H1 (cell line): ENCODE measurements around the gene PLXDC2. TPM values are rescaled to one million over a fixed set of nuclear protein-coding genes. Genes with fewer than 3 reads are reported as not detected.

ENCODE experiments used
- CTCF ChIA-PET: fragments of 300-600 bp; sonication (Branson Sonifier 250); formaldehyde crosslinking; loops from one replicate; lab custom pipeline; 2021; ENCODE audit not compliant: partially characterized antibody; lab: Charles Lee
- POLR2A ChIA-PET: fragments of 300-600 bp; sonication (Branson Sonifier 250); formaldehyde crosslinking; loops from one replicate; lab custom pipeline; 2021; ENCODE audit warnings: inconsistent platforms; ENCODE audit not compliant: partially characterized antibody; lab: Charles Lee
- DNase-seq, 2 experiments: peaks; one replicate each; pipeline versions ENCODE4 v3.0.0 to v3.0.0-alpha.2; 2010 to 2022; ENCODE audit warnings: low spot score in 2 of 2, low read depth in 1 of 2, mixed read lengths in 1 of 2
- FAIRE-seq: peaks from 2 replicates; lab custom pipeline; 2011; peaks lifted over from hg19 to GRCh38; lab: Jason Lieb, UNC
- H2AFZ ChIP-seq: 2 replicates; pipeline ENCODE4 v1.8.1; 2012; ENCODE audit warnings: low read length, inconsistent platforms
- H2AK5ac ChIP-seq: 2 replicates; pipeline ENCODE4 v1.6.1; 2013; ENCODE audit warnings: low read depth, low read length
- H2BK120ac ChIP-seq: replicated peaks from 2 replicates; pipeline ENCODE3; 2013; ENCODE audit warnings: low read depth, low read length, inconsistent platforms
- H2BK12ac ChIP-seq: 2 replicates; pipeline ENCODE4 v1.6.1; 2013; ENCODE audit warnings: low read depth, low read length
- H2BK15ac ChIP-seq: 2 replicates; pipeline ENCODE4 v1.6.1; 2013; ENCODE audit warnings: low read length
- H2BK20ac ChIP-seq: 2 replicates; pipeline ENCODE4 v1.6.1; 2013; ENCODE audit warnings: low read length
- H2BK5ac ChIP-seq: 2 replicates; pipeline ENCODE4 v1.6.1; 2013; ENCODE audit warnings: low read depth, low read length
- H3K14ac ChIP-seq: 2 replicates; pipeline ENCODE4 v1.6.1; 2013; ENCODE audit warnings: inconsistent platforms; ENCODE audit not compliant: insufficient read length
- H3K18ac ChIP-seq: 2 replicates; pipeline ENCODE4 v1.6.1; 2013; ENCODE audit warnings: low read length; ENCODE audit errors: extremely low read depth
- H3K23ac ChIP-seq: 2 replicates; pipeline ENCODE4 v1.6.1; 2013; ENCODE audit warnings: inconsistent platforms; ENCODE audit not compliant: insufficient read length
- H3K23me2 ChIP-seq: 2 replicates; pipeline ENCODE4 v1.6.1; 2013; ENCODE audit warnings: low read depth, low read length
- H3K27ac ChIP-seq: 2 replicates; pipeline ENCODE4 v1.6.1; 2011; ENCODE audit warnings: low read depth, low read length, inconsistent platforms
- H3K27me3 ChIP-seq, 4 experiments: replicated peaks in 1 of 4; 1 replicate in 1 of 4; 2 replicates in 3 of 4; pipeline versions ENCODE4 v1.6.1 to v1.8.1; 2011 to 2013; ENCODE audit warnings: low read length in 3 of 4, mild to moderate bottlenecking in 3 of 4, inconsistent platforms in 2 of 4, mixed read lengths in 2 of 4, moderate library complexity in 1 of 4; ENCODE audit not compliant: control insufficient read depth in 3 of 4, insufficient read depth in 3 of 4; ENCODE audit errors: extremely low read depth in 1 of 4
- H3K36me3 ChIP-seq, 4 experiments: 2 replicates each; pipeline versions ENCODE4 v1.6.1 to v1.8.1; 2011 to 2013; ENCODE audit warnings: mild to moderate bottlenecking in 4 of 4, low read length in 3 of 4, moderate library complexity in 2 of 4, control low read depth in 1 of 4, inconsistent platforms in 1 of 4; ENCODE audit not compliant: insufficient read depth in 4 of 4, control insufficient read depth in 2 of 4
- H3K4ac ChIP-seq: replicated peaks from 2 replicates; pipeline ENCODE3; 2013; ENCODE audit warnings: low read length, low read depth, mixed read lengths, inconsistent platforms; ENCODE audit not compliant: insufficient read length
- H3K4me1 ChIP-seq, 4 experiments: replicated peaks in 1 of 4; 1 replicate in 1 of 4; 2 replicates in 3 of 4; pipeline versions ENCODE4 v1.6.1 to v1.8.1; 2011 to 2013; ENCODE audit warnings: low read length in 3 of 4, inconsistent platforms in 2 of 4, mixed read lengths in 1 of 4; ENCODE audit not compliant: insufficient read depth in 4 of 4, control insufficient read depth in 3 of 4
- H3K4me2 ChIP-seq, 2 experiments: 2 replicates each; pipeline versions ENCODE4 v1.6.1 to v1.8.1; 2011 to 2013; ENCODE audit warnings: low read depth in 2 of 2, low read length in 2 of 2, control low read depth in 1 of 2, inconsistent platforms in 1 of 2, mild to moderate bottlenecking in 1 of 2; ENCODE audit not compliant: insufficient read depth in 1 of 2
- H3K4me3 ChIP-seq, 4 experiments: fragments of 200-600, 300-600 bp in 1 of 4; sonication (generic), shearing (Covaris generic), sonication (Bioruptor Twin) in 1 of 4; 2 replicates each; pipeline versions ENCODE4 v1.5.1 to v1.8.1; 2011 to 2016; ENCODE audit warnings: low read length in 4 of 4, low read depth in 3 of 4, control low read depth in 2 of 4, inconsistent platforms in 2 of 4, mild to moderate bottlenecking in 2 of 4, mixed read lengths in 1 of 4, moderate library complexity in 1 of 4; ENCODE audit not compliant: insufficient read depth in 2 of 4; ENCODE audit errors: extremely low read depth in 1 of 4
- H3K56ac ChIP-seq: replicated peaks from 2 replicates; pipeline ENCODE3; 2013; ENCODE audit warnings: low read depth, mild to moderate bottlenecking, mixed read lengths, low read length, inconsistent platforms; ENCODE audit not compliant: insufficient read length
- H3K79me1 ChIP-seq: 2 replicates; pipeline ENCODE4 v1.6.1; 2013; ENCODE audit warnings: low read depth, low read length, control low read depth
- H3K79me2 ChIP-seq, 2 experiments: 2 replicates each; pipeline versions ENCODE4 v1.6.1 to v1.8.1; 2012 to 2013; ENCODE audit warnings: low read length in 2 of 2, mild to moderate bottlenecking in 2 of 2, inconsistent platforms in 1 of 2; ENCODE audit not compliant: insufficient read depth in 2 of 2, control insufficient read depth in 1 of 2
- H3K9ac ChIP-seq, 4 experiments: replicated peaks in 1 of 4; 1 replicate in 1 of 4; 2 replicates in 3 of 4; pipeline versions ENCODE4 v1.6.1 to v1.8.1; 2011 to 2013; ENCODE audit warnings: low read depth in 3 of 4, low read length in 3 of 4, control low read depth in 2 of 4, mild to moderate bottlenecking in 2 of 4, moderate library complexity in 2 of 4, inconsistent platforms in 1 of 4; ENCODE audit errors: extremely low read depth in 1 of 4
- H3K9me3 ChIP-seq, 2 experiments: 2 replicates each; pipeline versions ENCODE4 v1.6.1 to v1.8.1; 2012 to 2013; ENCODE audit warnings: mild to moderate bottlenecking in 2 of 2, moderate library complexity in 2 of 2, control low read depth in 1 of 2, inconsistent platforms in 1 of 2, low read depth in 1 of 2, low read length in 1 of 2, mixed read lengths in 1 of 2; ENCODE audit not compliant: insufficient read depth in 2 of 2
- H4K20me1 ChIP-seq, 2 experiments: replicated peaks in 1 of 2; 2 replicates each; pipeline versions ENCODE3 to v1.8.1; 2011 to 2013; ENCODE audit warnings: inconsistent platforms in 2 of 2, low read length in 2 of 2, mild to moderate bottlenecking in 1 of 2; ENCODE audit not compliant: insufficient read depth in 2 of 2, control insufficient read depth in 1 of 2
- H4K5ac ChIP-seq: 2 replicates; pipeline ENCODE4 v1.6.1; 2013; ENCODE audit warnings: low read length, low read depth, mixed read lengths, inconsistent platforms; ENCODE audit not compliant: insufficient read length
- H4K8ac ChIP-seq: 2 replicates; pipeline ENCODE4 v1.8.0; 2013; ENCODE audit warnings: mild to moderate bottlenecking, moderate library complexity, low read length, inconsistent platforms; ENCODE audit not compliant: insufficient read depth; ENCODE audit errors: extremely low read depth
- H4K91ac ChIP-seq: replicated peaks from 2 replicates; pipeline ENCODE3; 2013; ENCODE audit warnings: low read length, mixed read lengths, inconsistent platforms; ENCODE audit not compliant: insufficient read length
- CBX8 ChIP-seq: fragments of 300-800, 300-1000 bp; sonication (generic); IDR thresholded peaks from 2 replicates; pipeline ENCODE4 v1.7.1; 2016; ENCODE audit warnings: low read depth, low read length, borderline replicate concordance
- CEBPB ChIP-seq: IDR thresholded peaks from 2 replicates; pipeline ENCODE4 v1.6.1; 2012; ENCODE audit warnings: low read depth, low read length
- JUN ChIP-seq: IDR thresholded peaks from 2 replicates; pipeline ENCODE4 v1.6.1; 2011; ENCODE audit warnings: low read depth, mild to moderate bottlenecking, improper control_type of control experiment, low read length
- RAD21 ChIP-seq, 2 experiments: IDR thresholded peaks in 1 of 2; conservative IDR thresholded peaks in 1 of 2; 2 replicates each; pipeline ENCODE4 v1.6.1; 2011; ENCODE audit warnings: low read depth in 2 of 2, low read length in 2 of 2, improper control_type of control experiment in 1 of 2, inconsistent platforms in 1 of 2, mild to moderate bottlenecking in 1 of 2, moderate library complexity in 1 of 2
- RXRA ChIP-seq: IDR thresholded peaks from 2 replicates; pipeline ENCODE4 v1.6.1; 2011; ENCODE audit warnings: low read depth, mild to moderate bottlenecking, low read length, moderate library complexity; ENCODE audit not compliant: insufficient read depth
- TCF12 ChIP-seq: IDR thresholded peaks from 2 replicates; pipeline ENCODE4 v1.6.1; 2011; ENCODE audit warnings: low read depth, mild to moderate bottlenecking, low read length
- WGBS, 2 experiments: shearing (Covaris generic) in 1 of 2; methylation state at CpG; one replicate each; pipeline versions ENCODE4 v1.1.6 to v1.1.7; 2013 to 2015; ENCODE audit warnings: low lambda C conversion rate in 2 of 2, mixed read lengths in 2 of 2, inconsistent platforms in 1 of 2, low coverage in 1 of 2, missing lambda C conversion rate in 1 of 2; ENCODE audit not compliant: insufficient replicate concordance in 2 of 2, insufficient coverage in 1 of 2, insufficient read length in 1 of 2; ENCODE audit errors: extremely low coverage in 1 of 2, missing lambda C conversion rate in 1 of 2; 5-methylcytosine and 5-hydroxymethylcytosine counted together
- polyA plus RNA-seq, 7 experiments: library from polyadenylated mRNA; depleted of rRNA in 3 of 7; stranded (reverse) in 5 of 7; unstranded in 2 of 7; fragments of >200 nt in 5 of 7; fragments of 200-250 nt in 2 of 7; gene quantifications; 1 replicate in 5 of 7; 2 replicates in 1 of 7; 4 replicates in 1 of 7; pipeline versions ENCODE4 v1.2.1 to v1.2.3, GENCODE V29; 2011 to 2013; ENCODE audit warnings: missing spikeins in 2 of 7, mixed read lengths in 2 of 7
- total RNA-seq: library from RNA; stranded (reverse); fragmentation: NEBNext Ultra II Directional; extraction: Animal tissue kit (Norgen Biotek cat#: 25700); gene quantifications from 2 replicates; pipeline ENCODE4 v1.2.1, GENCODE V29; 2021
- TF ChIP-seq, protein P1 (sequence below), 3 experiments: IDR thresholded peaks; 1 replicate in 2 of 3; 2 replicates in 1 of 3; pipeline versions ENCODE4 v1.5.1 to v1.6.1; 2011; ENCODE audit warnings: low read length in 3 of 3, mild to moderate bottlenecking in 3 of 3, inconsistent platforms in 2 of 3, low read depth in 1 of 3, moderate library complexity in 1 of 3; ENCODE audit not compliant: insufficient read depth in 1 of 3; ENCODE audit errors: control extremely low read depth in 1 of 3

PLXDC2 gene
- total and polyA plus RNA-seq, 2 of the 8 experiments (the other 6 are each of a cell fraction or from before 2014, with no cell fraction given): 23.0 to 40.5 TPM

DNA sequence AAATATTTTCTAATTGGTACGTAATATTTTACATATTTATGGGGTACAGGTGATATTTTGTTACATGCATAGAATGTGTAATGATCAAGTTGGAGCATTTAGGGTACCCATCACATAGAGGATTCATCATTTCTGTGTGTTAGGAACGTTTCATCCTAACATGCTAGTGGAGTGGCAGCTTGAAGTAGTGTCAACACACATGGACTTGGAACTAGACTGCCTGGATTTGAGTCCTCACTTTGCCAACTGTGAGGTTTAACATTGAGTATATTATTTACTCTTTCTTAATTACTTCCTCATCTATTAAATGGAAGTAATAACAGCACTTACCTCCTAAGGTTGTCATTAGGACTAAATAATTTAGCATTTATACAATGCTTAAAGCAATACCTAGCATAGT lies 241.9 kb downstream of the PLXDC2 start:
- no peak for FAIRE-seq

More for the DNA sequence above, 241.9 kb downstream of the PLXDC2 start:
- ChIA-PET CTCF (no interaction called here), POLR2A (no interaction called here)
- H2BK12ac ChIP-seq: no peak overlapping the region
- H2BK5ac ChIP-seq: no peak overlapping the region
- H3K27ac ChIP-seq: no peak overlapping the region
- H3K18ac ChIP-seq: no peak overlapping the region
- H3K9ac ChIP-seq: no peak overlapping the region
- H3K36me3 ChIP-seq: peaks cover 0 to 2% (median 0%) of the 10 kb centered on the region in 4 experiments; a peak in 1 of 8 replicates
- no peak overlapping the region for H2AK5ac ChIP-seq
- H4K91ac ChIP-seq: no peak overlapping the region
- H2BK15ac ChIP-seq: no peak overlapping the region
- H3K4ac ChIP-seq: no peak overlapping the region
- H3K14ac ChIP-seq: no peak overlapping the region
- no peak overlapping the region for H4K5ac ChIP-seq
- H3K79me1 ChIP-seq: no peaks in the 10 kb centered on the region
- no peak overlapping the region for H3K23ac ChIP-seq
- H3K4me3 ChIP-seq: no peak overlapping the region
- no peak overlapping the region for H4K8ac ChIP-seq
- no peaks in the 10 kb centered on the region for H4K20me1 ChIP-seq
- H3K4me1 ChIP-seq: no peaks in the 10 kb centered on the region
- H3K56ac ChIP-seq: no peak overlapping the region
- TF ChIP-seq CEBPB (no peak), RAD21 (IDR thresholded peaks at IDR 0.05 in 1 of 2, conservative IDR thresholded peaks at IDR 0.05 in 1 of 2; ENCODE audit: low read depth in 2 of 2, low read length in 2 of 2) (no peak), JUN (no peak), TCF12 (no peak), CBX8 (no peak), RXRA (no peak)
- TF ChIP-seq, protein P1, sequence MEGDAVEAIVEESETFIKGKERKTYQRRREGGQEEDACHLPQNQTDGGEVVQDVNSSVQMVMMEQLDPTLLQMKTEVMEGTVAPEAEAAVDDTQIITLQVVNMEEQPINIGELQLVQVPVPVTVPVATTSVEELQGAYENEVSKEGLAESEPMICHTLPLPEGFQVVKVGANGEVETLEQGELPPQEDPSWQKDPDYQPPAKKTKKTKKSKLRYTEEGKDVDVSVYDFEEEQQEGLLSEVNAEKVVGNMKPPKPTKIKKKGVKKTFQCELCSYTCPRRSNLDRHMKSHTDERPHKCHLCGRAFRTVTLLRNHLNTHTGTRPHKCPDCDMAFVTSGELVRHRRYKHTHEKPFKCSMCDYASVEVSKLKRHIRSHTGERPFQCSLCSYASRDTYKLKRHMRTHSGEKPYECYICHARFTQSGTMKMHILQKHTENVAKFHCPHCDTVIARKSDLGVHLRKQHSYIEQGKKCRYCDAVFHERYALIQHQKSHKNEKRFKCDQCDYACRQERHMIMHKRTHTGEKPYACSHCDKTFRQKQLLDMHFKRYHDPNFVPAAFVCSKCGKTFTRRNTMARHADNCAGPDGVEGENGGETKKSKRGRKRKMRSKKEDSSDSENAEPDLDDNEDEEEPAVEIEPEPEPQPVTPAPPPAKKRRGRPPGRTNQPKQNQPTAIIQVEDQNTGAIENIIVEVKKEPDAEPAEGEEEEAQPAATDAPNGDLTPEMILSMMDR (IDR thresholded peaks at IDR 0.05; ENCODE audit: control extremely low read depth in 1 of 3, insufficient read depth in 1 of 3, low read depth in 1 of 3, low read length in 3 of 3): no peak
- H3K23me2 ChIP-seq: no peaks in the 10 kb centered on the region; the same call in 1 of the 2 replicates
- no peak overlapping the region for H3K4me2 ChIP-seq
- no peak overlapping the region for H2AFZ ChIP-seq
- 67% methylated on average over 2 of the region's 2 CpGs; no CpG with 5 or more reads in 1 of the 2 experiments for WGBS, 2 experiments
- H2BK20ac ChIP-seq: no peak overlapping the region
- peaks cover 0 to 5% of the 10 kb centered on the region in 2 experiments; a peak in 1 of 4 replicates for H3K79me2 ChIP-seq
- no peak for DNase-seq
- H3K9me3 ChIP-seq: peaks cover 3 to 5% of the 10 kb centered on the region in 2 experiments; a peak in 3 of 4 replicates
- H3K27me3 ChIP-seq: no peaks in the 10 kb centered on the region
- H2BK120ac ChIP-seq: no peak overlapping the region
